GM23338 (cell line): ENCODE measurements around the gene SPIRE1. TPM values are rescaled to one million over a fixed set of nuclear protein-coding genes. Genes with fewer than 3 reads are reported as not detected.

Experiments used
- ATAC-seq: fragments of 200-7000 bp; cut with Tn5 transposase; 3 replicates; pipeline ENCODE4 v1.9.1; 2020
- DNase-seq: peaks from one replicate; pipeline ENCODE4 v3.0.0-alpha.2; 2015; ENCODE audit warnings: low spot score
- H2AFZ ChIP-seq: fragments of 200-600 bp; sonication (generic); 2 replicates; pipeline ENCODE4 v1.8.0; 2016; ENCODE audit warnings: antibody characterized with exemption, mild to moderate bottlenecking, moderate library complexity
- H3F3A ChIP-seq: fragments of 200-600 bp; sonication (generic); replicated peaks from 2 replicates; pipeline ENCODE4 v1.8.0; 2017; ENCODE audit warnings: antibody characterized with exemption, mixed run types, low read depth
- H3K27ac ChIP-seq: fragments of 200-600 bp; sonication (generic); 2 replicates; pipeline ENCODE4 v1.6.1; 2016; ENCODE audit warnings: low read depth
- H3K27me3 ChIP-seq: fragments of 200-600 bp; sonication (generic); 2 replicates; pipeline ENCODE4 v1.8.0; 2016; ENCODE audit warnings: mild to moderate bottlenecking, mixed run types, moderate library complexity; ENCODE audit not compliant: insufficient read depth
- H3K36me3 ChIP-seq: fragments of 200-600 bp; sonication (generic); 2 replicates; pipeline ENCODE4 v1.8.0; 2016; ENCODE audit warnings: mild to moderate bottlenecking; ENCODE audit not compliant: insufficient read depth
- H3K4me1 ChIP-seq: fragments of 200-600 bp; sonication (generic); 2 replicates; pipeline ENCODE4 v1.8.0; 2016; ENCODE audit warnings: mild to moderate bottlenecking, moderate library complexity; ENCODE audit not compliant: insufficient read depth
- H3K4me2 ChIP-seq: fragments of 200-600 bp; sonication (generic); 2 replicates; pipeline ENCODE4 v1.7.1; 2017; ENCODE audit warnings: mixed run types
- H3K4me3 ChIP-seq: fragments of 200-600 bp; sonication (generic); 2 replicates; pipeline ENCODE4 v1.6.1; 2016; ENCODE audit warnings: mixed run types
- H3K79me2 ChIP-seq: fragments of 200-600 bp; sonication (generic); replicated peaks from 2 replicates; pipeline ENCODE4 v1.8.0; 2017; ENCODE audit warnings: mild to moderate bottlenecking; ENCODE audit not compliant: insufficient read depth
- H3K9me2 ChIP-seq: fragments of 200-600 bp; sonication (generic); 2 replicates; pipeline ENCODE4 v1.8.0; 2017; ENCODE audit not compliant: insufficient read depth
- H4K20me1 ChIP-seq: fragments of 200-600 bp; sonication (generic); replicated peaks from 2 replicates; pipeline ENCODE4 v1.8.0; 2017; ENCODE audit warnings: mild to moderate bottlenecking; ENCODE audit not compliant: insufficient read depth
- H3K27ac Mint-ChIP-seq: 2 replicates; pipeline ENCODE4 v1.8.0; 2020; ENCODE audit warnings: inconsistent platforms, mild to moderate bottlenecking, moderate library complexity, mixed read lengths
- H3K27me3 Mint-ChIP-seq: 3 replicates; pipeline ENCODE4 v1.8.0; 2022; ENCODE audit warnings: low read depth, mild to moderate bottlenecking, moderate library complexity, mixed read lengths, inconsistent platforms; ENCODE audit not compliant: insufficient read depth, poor library complexity
- H3K36me3 Mint-ChIP-seq: 3 replicates; pipeline ENCODE4 v1.8.0; 2021; ENCODE audit warnings: low read depth, mild to moderate bottlenecking, inconsistent platforms, moderate library complexity, mixed read lengths
- H3K4me1 Mint-ChIP-seq: 3 replicates; pipeline ENCODE4 v1.8.0; 2020; ENCODE audit warnings: mild to moderate bottlenecking, inconsistent platforms, mixed read lengths
- H3K4me3 Mint-ChIP-seq: 3 replicates; pipeline ENCODE4 v1.8.0; 2021; ENCODE audit warnings: moderate library complexity, mild to moderate bottlenecking, inconsistent platforms, mixed read lengths
- H3K9me3 Mint-ChIP-seq: 3 replicates; pipeline ENCODE4 v1.8.0; 2020; ENCODE audit warnings: moderate library complexity, mild to moderate bottlenecking, inconsistent platforms, mixed read lengths
- EZH2 ChIP-seq: fragments of 200-600 bp; sonication (generic); IDR thresholded peaks from one replicate; pipeline ENCODE4 v1.8.0; 2017; ENCODE audit warnings: antibody characterized with exemption, mild to moderate bottlenecking, low read depth; ENCODE audit not compliant: unreplicated experiment
- JUNB ChIP-seq: IDR thresholded peaks from one replicate; pipeline ENCODE4 v1.6.1; 2016; ENCODE audit warnings: antibody characterized with exemption; ENCODE audit not compliant: unreplicated experiment
- NANOG ChIP-seq: IDR thresholded peaks from 2 replicates; pipeline ENCODE4 v1.6.1; 2016; ENCODE audit warnings: antibody characterized with exemption, borderline replicate concordance
- POLR2AphosphoS5 ChIP-seq: IDR thresholded peaks from 2 replicates; pipeline ENCODE4 v1.6.1; 2016; ENCODE audit warnings: antibody characterized with exemption, low read depth
- ZNF114 ChIP-seq: fragments of 250-450 bp; sonication (Bioruptor Pico); IDR thresholded peaks from 2 replicates; pipeline ENCODE4 v1.5.0; 2020; ENCODE audit warnings: mild to moderate bottlenecking, moderate library complexity
- ZNF331 ChIP-seq: fragments of 250-450 bp; sonication (Bioruptor Pico); IDR thresholded peaks from 2 replicates; pipeline ENCODE4 v1.5.0; 2020; ENCODE audit warnings: low read depth, mild to moderate bottlenecking, moderate library complexity
- polyA plus RNA-seq: library from polyadenylated mRNA; unstranded; fragments of >200 nt; fragmentation: Nextera tagmentation; extraction: Ambion mirVana; gene quantifications from 2 replicates; pipeline ENCODE4 v1.2.1, GENCODE V29; 2016
- total RNA-seq: library from RNA; depleted of rRNA; stranded (reverse); fragments of >200 nt; shearing (Covaris generic); gene quantifications from 2 replicates; pipeline ENCODE4 v1.2.3, GENCODE V29; 2014
- TF ChIP-seq, protein P1 (sequence below): fragments of 250-450 bp; sonication (Bioruptor Pico); IDR thresholded peaks from 2 replicates; pipeline ENCODE4 v1.5.0; 2020; ENCODE audit warnings: mild to moderate bottlenecking, moderate library complexity
- TF ChIP-seq, protein P2 (sequence below): IDR thresholded peaks from 2 replicates; pipeline ENCODE4 v1.6.1; 2016; ENCODE audit warnings: antibody characterized with exemption
- TF ChIP-seq, protein P3 (sequence below), 2 experiments: fragments of 200-600 bp in 1 of 2; sonication (generic) in 1 of 2; conservative IDR thresholded peaks; 2 replicates each; pipeline versions ENCODE4 v1.5.1 to v1.6.1; 2016 to 2017; ENCODE audit warnings: antibody characterized with exemption in 2 of 2, low read depth in 2 of 2, mild to moderate bottlenecking in 2 of 2, moderate library complexity in 1 of 2

The SPIRE1 gene
- total and polyA plus RNA-seq, 2 experiments from 2014 or later: 2.9 to 15.5 TPM

DNA sequence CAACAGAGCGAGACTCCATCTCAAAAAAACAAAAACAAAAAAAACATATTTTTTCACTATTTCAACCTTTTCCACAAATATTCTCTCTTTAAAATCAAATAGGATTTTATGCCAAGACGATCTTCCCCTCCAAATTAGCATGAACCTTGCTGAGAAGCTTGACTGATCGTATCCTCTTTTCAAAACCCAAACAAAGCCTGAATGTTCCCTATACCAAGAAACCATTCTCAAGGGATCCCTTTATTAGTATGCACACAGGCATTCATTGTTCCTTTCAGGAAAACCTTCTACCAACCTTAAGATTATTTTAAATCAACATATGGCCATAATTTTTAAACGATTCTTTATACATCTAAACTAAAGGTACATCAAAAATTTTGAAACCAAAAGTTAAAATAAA lies 6.3 kb downstream of the SPIRE1 start:
- Mint-ChIP-seq H3K27me3 (peaks cover 18% of the 10 kb centered on the region), H3K4me1 (peaks cover 38% of the 10 kb centered on the region), H3K36me3 (no peaks in the 10 kb centered on the region), H3K4me3 (no peak overlapping the region; the same call in 2 of the 3 replicates), H3K27ac (peak overlapping the region; percentile 2; the same call in 1 of the 2 replicates), H3K9me3 (no peaks in the 10 kb centered on the region; the same call in 2 of the 3 replicates)
- ATAC-seq (peak; percentile 74), DNase-seq (peak; percentile 48)
- Histone ChIP-seq H3K36me3 (no peaks in the 10 kb centered on the region), H2AFZ (no peak overlapping the region), H3K27me3 (peaks cover 14% of the 10 kb centered on the region), H3K4me3 (0 out of 2 replicates have a peak overlapping the region, but pooled peaks have one; percentile 1), H3K4me1 (peaks cover 31% of the 10 kb centered on the region), H3K4me2 (peak overlapping the region; percentile 4), H3K27ac (no peak overlapping the region), H3F3A (peaks cover 3% of the 10 kb centered on the region; the same call in 1 of the 2 replicates), H3K9me2 (no peaks in the 10 kb centered on the region), H4K20me1 (peaks cover 5% of the 10 kb centered on the region; the same call in 1 of the 2 replicates), H3K79me2 (peaks cover 57% of the 10 kb centered on the region)
- TF ChIP-seq ZNF114 (CRISPR knock-in tag) (no peak), JUNB (no peak), ZNF331 (no peak), EZH2 (no peak), POLR2AphosphoS5 (no peak), NANOG (no peak)
- TF ChIP-seq, protein P1, sequence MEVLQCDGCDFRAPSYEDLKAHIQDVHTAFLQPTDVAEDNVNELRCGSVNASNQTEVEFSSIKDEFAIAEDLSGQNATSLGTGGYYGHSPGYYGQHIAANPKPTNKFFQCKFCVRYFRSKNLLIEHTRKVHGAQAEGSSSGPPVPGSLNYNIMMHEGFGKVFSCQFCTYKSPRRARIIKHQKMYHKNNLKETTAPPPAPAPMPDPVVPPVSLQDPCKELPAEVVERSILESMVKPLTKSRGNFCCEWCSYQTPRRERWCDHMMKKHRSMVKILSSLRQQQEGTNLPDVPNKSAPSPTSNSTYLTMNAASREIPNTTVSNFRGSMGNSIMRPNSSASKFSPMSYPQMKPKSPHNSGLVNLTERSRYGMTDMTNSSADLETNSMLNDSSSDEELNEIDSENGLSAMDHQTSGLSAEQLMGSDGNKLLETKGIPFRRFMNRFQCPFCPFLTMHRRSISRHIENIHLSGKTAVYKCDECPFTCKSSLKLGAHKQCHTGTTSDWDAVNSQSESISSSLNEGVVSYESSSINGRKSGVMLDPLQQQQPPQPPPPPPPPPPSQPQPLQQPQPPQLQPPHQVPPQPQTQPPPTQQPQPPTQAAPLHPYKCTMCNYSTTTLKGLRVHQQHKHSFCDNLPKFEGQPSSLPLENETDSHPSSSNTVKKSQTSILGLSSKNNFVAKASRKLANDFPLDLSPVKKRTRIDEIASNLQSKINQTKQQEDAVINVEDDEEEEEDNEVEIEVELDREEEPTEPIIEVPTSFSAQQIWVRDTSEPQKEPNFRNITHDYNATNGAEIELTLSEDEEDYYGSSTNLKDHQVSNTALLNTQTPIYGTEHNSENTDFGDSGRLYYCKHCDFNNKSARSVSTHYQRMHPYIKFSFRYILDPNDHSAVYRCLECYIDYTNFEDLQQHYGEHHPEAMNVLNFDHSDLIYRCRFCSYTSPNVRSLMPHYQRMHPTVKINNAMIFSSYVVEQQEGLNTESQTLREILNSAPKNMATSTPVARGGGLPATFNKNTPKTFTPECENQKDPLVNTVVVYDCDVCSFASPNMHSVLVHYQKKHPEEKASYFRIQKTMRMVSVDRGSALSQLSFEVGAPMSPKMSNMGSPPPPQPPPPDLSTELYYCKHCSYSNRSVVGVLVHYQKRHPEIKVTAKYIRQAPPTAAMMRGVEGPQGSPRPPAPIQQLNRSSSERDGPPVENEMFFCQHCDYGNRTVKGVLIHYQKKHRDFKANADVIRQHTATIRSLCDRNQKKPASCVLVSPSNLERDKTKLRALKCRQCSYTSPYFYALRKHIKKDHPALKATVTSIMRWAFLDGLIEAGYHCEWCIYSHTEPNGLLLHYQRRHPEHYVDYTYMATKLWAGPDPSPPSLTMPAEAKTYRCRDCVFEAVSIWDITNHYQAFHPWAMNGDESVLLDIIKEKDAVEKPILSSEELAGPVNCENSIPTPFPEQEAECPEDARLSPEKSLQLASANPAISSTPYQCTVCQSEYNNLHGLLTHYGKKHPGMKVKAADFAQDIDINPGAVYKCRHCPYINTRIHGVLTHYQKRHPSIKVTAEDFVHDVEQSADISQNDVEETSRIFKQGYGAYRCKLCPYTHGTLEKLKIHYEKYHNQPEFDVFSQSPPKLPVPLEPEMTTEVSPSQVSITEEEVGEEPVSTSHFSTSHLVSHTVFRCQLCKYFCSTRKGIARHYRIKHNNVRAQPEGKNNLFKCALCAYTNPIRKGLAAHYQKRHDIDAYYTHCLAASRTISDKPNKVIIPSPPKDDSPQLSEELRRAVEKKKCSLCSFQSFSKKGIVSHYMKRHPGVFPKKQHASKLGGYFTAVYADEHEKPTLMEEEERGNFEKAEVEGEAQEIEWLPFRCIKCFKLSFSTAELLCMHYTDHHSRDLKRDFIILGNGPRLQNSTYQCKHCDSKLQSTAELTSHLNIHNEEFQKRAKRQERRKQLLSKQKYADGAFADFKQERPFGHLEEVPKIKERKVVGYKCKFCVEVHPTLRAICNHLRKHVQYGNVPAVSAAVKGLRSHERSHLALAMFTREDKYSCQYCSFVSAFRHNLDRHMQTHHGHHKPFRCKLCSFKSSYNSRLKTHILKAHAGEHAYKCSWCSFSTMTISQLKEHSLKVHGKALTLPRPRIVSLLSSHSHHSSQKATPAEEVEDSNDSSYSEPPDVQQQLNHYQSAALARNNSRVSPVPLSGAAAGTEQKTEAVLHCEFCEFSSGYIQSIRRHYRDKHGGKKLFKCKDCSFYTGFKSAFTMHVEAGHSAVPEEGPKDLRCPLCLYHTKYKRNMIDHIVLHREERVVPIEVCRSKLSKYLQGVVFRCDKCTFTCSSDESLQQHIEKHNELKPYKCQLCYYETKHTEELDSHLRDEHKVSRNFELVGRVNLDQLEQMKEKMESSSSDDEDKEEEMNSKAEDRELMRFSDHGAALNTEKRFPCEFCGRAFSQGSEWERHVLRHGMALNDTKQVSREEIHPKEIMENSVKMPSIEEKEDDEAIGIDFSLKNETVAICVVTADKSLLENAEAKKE (CRISPR knock-in tag): no peak
- TF ChIP-seq, protein P2, sequence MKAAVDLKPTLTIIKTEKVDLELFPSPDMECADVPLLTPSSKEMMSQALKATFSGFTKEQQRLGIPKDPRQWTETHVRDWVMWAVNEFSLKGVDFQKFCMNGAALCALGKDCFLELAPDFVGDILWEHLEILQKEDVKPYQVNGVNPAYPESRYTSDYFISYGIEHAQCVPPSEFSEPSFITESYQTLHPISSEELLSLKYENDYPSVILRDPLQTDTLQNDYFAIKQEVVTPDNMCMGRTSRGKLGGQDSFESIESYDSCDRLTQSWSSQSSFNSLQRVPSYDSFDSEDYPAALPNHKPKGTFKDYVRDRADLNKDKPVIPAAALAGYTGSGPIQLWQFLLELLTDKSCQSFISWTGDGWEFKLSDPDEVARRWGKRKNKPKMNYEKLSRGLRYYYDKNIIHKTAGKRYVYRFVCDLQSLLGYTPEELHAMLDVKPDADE: no peak
- TF ChIP-seq, protein P3, sequence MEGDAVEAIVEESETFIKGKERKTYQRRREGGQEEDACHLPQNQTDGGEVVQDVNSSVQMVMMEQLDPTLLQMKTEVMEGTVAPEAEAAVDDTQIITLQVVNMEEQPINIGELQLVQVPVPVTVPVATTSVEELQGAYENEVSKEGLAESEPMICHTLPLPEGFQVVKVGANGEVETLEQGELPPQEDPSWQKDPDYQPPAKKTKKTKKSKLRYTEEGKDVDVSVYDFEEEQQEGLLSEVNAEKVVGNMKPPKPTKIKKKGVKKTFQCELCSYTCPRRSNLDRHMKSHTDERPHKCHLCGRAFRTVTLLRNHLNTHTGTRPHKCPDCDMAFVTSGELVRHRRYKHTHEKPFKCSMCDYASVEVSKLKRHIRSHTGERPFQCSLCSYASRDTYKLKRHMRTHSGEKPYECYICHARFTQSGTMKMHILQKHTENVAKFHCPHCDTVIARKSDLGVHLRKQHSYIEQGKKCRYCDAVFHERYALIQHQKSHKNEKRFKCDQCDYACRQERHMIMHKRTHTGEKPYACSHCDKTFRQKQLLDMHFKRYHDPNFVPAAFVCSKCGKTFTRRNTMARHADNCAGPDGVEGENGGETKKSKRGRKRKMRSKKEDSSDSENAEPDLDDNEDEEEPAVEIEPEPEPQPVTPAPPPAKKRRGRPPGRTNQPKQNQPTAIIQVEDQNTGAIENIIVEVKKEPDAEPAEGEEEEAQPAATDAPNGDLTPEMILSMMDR (conservative IDR thresholded peaks at IDR 0.05; ENCODE audit: low read depth in 2 of 2): no peak
